Measurements from ENCODE around the gene DPF3. TPM values are rescaled to one million over a fixed set of nuclear protein-coding genes. Genes with fewer than 3 reads are reported as not detected.

Gene DPF3
- total RNA-seq, 1 experiment from 2014 or later, result 0.31 TPM

GRCh38 chr14:72924337-72924736, 30.4 kb upstream of the DPF3 start:
- Mint-ChIP-seq H3K36me3 (no peaks in the 10 kb centered on the region), H3K4me1 (peaks cover 12% of the 10 kb centered on the region), H3K4me3 (no peak overlapping the region), H3K27ac (no peak overlapping the region), H3K9me3 (no peaks in the 10 kb centered on the region), H3K27me3 (ENCODE audit: low read depth) (peaks cover 20% of the 10 kb centered on the region)
- TF ChIP-seq ETV6 (CRISPR knock-in tag; IDR thresholded peaks at IDR 0.05) (no peak), OVOL2 (CRISPR knock-in tag; IDR thresholded peaks at IDR 0.05; ENCODE audit: borderline replicate concordance) (no peak), EMX1 (CRISPR knock-in tag; IDR thresholded peaks at IDR 0.05) (no peak), MYBL2 (CRISPR knock-in tag; IDR thresholded peaks at IDR 0.05) (no peak), NR2C2 (CRISPR knock-in tag; IDR thresholded peaks at IDR 0.05) (no peak)
- TF ChIP-seq, protein P1, sequence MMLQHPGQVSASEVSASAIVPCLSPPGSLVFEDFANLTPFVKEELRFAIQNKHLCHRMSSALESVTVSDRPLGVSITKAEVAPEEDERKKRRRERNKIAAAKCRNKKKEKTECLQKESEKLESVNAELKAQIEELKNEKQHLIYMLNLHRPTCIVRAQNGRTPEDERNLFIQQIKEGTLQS (CRISPR knock-in tag; conservative IDR thresholded peaks at IDR 0.05), result no peak
- TF ChIP-seq, protein P2, sequence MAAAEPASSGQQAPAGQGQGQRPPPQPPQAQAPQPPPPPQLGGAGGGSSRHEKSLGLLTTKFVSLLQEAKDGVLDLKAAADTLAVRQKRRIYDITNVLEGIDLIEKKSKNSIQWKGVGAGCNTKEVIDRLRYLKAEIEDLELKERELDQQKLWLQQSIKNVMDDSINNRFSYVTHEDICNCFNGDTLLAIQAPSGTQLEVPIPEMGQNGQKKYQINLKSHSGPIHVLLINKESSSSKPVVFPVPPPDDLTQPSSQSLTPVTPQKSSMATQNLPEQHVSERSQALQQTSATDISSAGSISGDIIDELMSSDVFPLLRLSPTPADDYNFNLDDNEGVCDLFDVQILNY (CRISPR knock-in tag; IDR thresholded peaks at IDR 0.05), result no peak
- TF ChIP-seq, protein P3, sequence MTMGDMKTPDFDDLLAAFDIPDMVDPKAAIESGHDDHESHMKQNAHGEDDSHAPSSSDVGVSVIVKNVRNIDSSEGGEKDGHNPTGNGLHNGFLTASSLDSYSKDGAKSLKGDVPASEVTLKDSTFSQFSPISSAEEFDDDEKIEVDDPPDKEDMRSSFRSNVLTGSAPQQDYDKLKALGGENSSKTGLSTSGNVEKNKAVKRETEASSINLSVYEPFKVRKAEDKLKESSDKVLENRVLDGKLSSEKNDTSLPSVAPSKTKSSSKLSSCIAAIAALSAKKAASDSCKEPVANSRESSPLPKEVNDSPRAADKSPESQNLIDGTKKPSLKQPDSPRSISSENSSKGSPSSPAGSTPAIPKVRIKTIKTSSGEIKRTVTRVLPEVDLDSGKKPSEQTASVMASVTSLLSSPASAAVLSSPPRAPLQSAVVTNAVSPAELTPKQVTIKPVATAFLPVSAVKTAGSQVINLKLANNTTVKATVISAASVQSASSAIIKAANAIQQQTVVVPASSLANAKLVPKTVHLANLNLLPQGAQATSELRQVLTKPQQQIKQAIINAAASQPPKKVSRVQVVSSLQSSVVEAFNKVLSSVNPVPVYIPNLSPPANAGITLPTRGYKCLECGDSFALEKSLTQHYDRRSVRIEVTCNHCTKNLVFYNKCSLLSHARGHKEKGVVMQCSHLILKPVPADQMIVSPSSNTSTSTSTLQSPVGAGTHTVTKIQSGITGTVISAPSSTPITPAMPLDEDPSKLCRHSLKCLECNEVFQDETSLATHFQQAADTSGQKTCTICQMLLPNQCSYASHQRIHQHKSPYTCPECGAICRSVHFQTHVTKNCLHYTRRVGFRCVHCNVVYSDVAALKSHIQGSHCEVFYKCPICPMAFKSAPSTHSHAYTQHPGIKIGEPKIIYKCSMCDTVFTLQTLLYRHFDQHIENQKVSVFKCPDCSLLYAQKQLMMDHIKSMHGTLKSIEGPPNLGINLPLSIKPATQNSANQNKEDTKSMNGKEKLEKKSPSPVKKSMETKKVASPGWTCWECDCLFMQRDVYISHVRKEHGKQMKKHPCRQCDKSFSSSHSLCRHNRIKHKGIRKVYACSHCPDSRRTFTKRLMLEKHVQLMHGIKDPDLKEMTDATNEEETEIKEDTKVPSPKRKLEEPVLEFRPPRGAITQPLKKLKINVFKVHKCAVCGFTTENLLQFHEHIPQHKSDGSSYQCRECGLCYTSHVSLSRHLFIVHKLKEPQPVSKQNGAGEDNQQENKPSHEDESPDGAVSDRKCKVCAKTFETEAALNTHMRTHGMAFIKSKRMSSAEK (CRISPR knock-in tag; IDR thresholded peaks at IDR 0.05; ENCODE audit: borderline replicate concordance), result no peak
- DNase-seq (ENCODE audit: low spot score), result no peak
- ChIA-PET CTCF (no interaction called here), POLR2A (no interaction called here)
- no peak for ATAC-seq

DNA sequence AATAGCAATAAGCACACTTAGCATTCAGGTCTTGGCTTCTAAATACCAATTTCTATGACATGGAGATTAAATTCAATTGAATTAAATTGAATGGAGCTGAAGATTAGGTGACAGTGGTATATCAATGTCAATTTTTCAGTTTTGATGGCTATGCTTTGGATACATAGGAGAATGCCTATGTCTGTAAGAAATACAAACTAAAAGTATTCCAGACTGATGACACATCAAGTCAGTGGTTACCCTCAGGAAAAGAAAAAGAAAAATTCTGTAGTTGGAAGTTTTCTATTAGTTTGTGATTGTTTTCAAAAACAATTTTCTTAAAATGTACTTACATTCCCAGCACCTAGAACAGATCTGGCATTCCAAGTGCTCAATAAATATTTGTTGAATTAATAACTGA, 27.5 kb upstream of the DPF3 start:
- Mint-ChIP-seq H3K4me1 (peaks cover 9% of the 10 kb centered on the region), H3K4me3 (no peak overlapping the region), H3K36me3 (no peaks in the 10 kb centered on the region), H3K27me3 (ENCODE audit: low read depth) (peaks cover 20% of the 10 kb centered on the region), H3K9me3 (no peaks in the 10 kb centered on the region), H3K27ac (no peak overlapping the region)
- ChIA-PET CTCF (interaction anchor here (0.6 kb wide), 1 partner anchor 27 kb away, joined by 3 read pairs; no protein-coding TSS in a partner anchor), POLR2A (no interaction called here)
- ATAC-seq (no peak), DNase-seq (ENCODE audit: low spot score) (no peak)
- TF ChIP-seq ETV6 (CRISPR knock-in tag; IDR thresholded peaks at IDR 0.05) (no peak), RELA (CRISPR knock-in tag; IDR thresholded peaks at IDR 0.05; ENCODE audit: borderline replicate concordance) (no peak), EMX1 (CRISPR knock-in tag; IDR thresholded peaks at IDR 0.05) (no peak), CREB1 (CRISPR knock-in tag; IDR thresholded peaks at IDR 0.05) (no peak), FOXJ3 (CRISPR knock-in tag; IDR thresholded peaks at IDR 0.05; ENCODE audit: borderline replicate concordance) (no peak), CBFB (CRISPR knock-in tag; IDR thresholded peaks at IDR 0.05; ENCODE audit: low read depth) (no peak), USF1 (CRISPR knock-in tag; IDR thresholded peaks at IDR 0.05) (no peak), SMAD4 (CRISPR knock-in tag; IDR thresholded peaks at IDR 0.05) (no peak), MXD4 (CRISPR knock-in tag; IDR thresholded peaks at IDR 0.05; ENCODE audit: borderline replicate concordance) (no peak), SP1 (CRISPR knock-in tag; conservative IDR thresholded peaks at IDR 0.05) (no peak), CTCF (IDR thresholded peaks at IDR 0.05) (no peak), ESRRA (CRISPR knock-in tag; IDR thresholded peaks at IDR 0.05; ENCODE audit: borderline replicate concordance) (no peak), TP53 (CRISPR knock-in tag; IDR thresholded peaks at IDR 0.05) (no peak), TEAD1 (CRISPR knock-in tag; IDR thresholded peaks at IDR 0.05) (no peak), ZNF121 (CRISPR knock-in tag; IDR thresholded peaks at IDR 0.05) (no peak), NR3C1 (CRISPR knock-in tag; conservative IDR thresholded peaks at IDR 0.05; ENCODE audit: low read depth) (no peak)
- TF ChIP-seq, protein P4, sequence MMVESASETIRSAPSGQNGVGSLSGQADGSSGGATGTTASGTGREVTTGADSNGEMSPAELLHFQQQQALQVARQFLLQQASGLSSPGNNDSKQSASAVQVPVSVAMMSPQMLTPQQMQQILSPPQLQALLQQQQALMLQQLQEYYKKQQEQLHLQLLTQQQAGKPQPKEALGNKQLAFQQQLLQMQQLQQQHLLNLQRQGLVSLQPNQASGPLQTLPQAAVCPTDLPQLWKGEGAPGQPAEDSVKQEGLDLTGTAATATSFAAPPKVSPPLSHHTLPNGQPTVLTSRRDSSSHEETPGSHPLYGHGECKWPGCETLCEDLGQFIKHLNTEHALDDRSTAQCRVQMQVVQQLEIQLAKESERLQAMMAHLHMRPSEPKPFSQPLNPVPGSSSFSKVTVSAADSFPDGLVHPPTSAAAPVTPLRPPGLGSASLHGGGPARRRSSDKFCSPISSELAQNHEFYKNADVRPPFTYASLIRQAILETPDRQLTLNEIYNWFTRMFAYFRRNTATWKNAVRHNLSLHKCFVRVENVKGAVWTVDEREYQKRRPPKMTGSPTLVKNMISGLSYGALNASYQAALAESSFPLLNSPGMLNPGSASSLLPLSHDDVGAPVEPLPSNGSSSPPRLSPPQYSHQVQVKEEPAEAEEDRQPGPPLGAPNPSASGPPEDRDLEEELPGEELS (CRISPR knock-in tag; IDR thresholded peaks at IDR 0.05), result no peak
- TF ChIP-seq, protein P5, sequence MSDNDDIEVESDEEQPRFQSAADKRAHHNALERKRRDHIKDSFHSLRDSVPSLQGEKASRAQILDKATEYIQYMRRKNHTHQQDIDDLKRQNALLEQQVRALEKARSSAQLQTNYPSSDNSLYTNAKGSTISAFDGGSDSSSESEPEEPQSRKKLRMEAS (CRISPR knock-in tag; IDR thresholded peaks at IDR 0.05), result no peak
